IMR-90 (cell line): ENCODE measurements around the gene PAK5. TPM values are rescaled to one million over a fixed set of nuclear protein-coding genes. Genes with fewer than 3 reads are reported as not detected.

Experiments
- ATAC-seq: fragments of 200-7000 bp; cut with Tn5 transposase; 2 replicates; pipeline ENCODE4 v1.9.1; 2020; ENCODE audit warnings: low read depth, mild to moderate bottlenecking, moderate library complexity
- BruUV-seq: library from RNA; stranded (reverse); fragments of 400-500 nt; replicated peaks from 2 replicates; lab custom pipeline; 2021; lab: Mats Ljungman, UMichigan
- CTCF ChIA-PET: fragments of 300-600 bp; formaldehyde crosslinking; extraction: SDS; loops from one replicate; lab custom pipeline; 2021; ENCODE audit warnings: antibody characterized with exemption; lab: Yijun Ruan, JAX
- POLR2A ChIA-PET: fragments of 300-600 bp; sonication (Branson Sonifier 250); formaldehyde crosslinking; loops from one replicate; lab custom pipeline; 2022; ENCODE audit warnings: antibody characterized with exemption; ENCODE audit not compliant: unreplicated experiment; lab: Charles Lee
- DNase-seq: peaks from one replicate; pipeline ENCODE4 v3.0.0; 2013
- H2AFZ ChIP-seq: replicated peaks from 2 replicates; pipeline ENCODE3; 2013; ENCODE audit warnings: low read length, mild to moderate bottlenecking; ENCODE audit not compliant: poor library complexity
- H2AK5ac ChIP-seq: 2 replicates; pipeline ENCODE4 v1.6.1; 2013; ENCODE audit warnings: low read depth, low read length, inconsistent platforms
- H2AK9ac ChIP-seq: replicated peaks from 2 replicates; pipeline ENCODE3; 2013; ENCODE audit warnings: mild to moderate bottlenecking, low read depth, low read length, moderate library complexity; ENCODE audit not compliant: poor library complexity
- H2BK120ac ChIP-seq: 2 replicates; pipeline ENCODE4 v1.6.1; 2013; ENCODE audit warnings: low read depth, low read length, inconsistent platforms
- H2BK15ac ChIP-seq: 3 replicates; pipeline ENCODE4 v1.6.1; 2013; ENCODE audit warnings: low read depth, low read length, inconsistent platforms
- H2BK20ac ChIP-seq: 2 replicates; pipeline ENCODE4 v1.6.1; 2013; ENCODE audit warnings: low read depth, mild to moderate bottlenecking, inconsistent platforms, low read length, moderate library complexity
- H2BK5ac ChIP-seq: 2 replicates; pipeline ENCODE4 v1.6.1; 2013; ENCODE audit warnings: mild to moderate bottlenecking, low read depth, low read length, inconsistent platforms; ENCODE audit not compliant: poor library complexity, severe bottlenecking
- H3K14ac ChIP-seq: replicated peaks from 2 replicates; pipeline ENCODE4 v1.6.1; 2013; ENCODE audit warnings: low read depth, low read length, inconsistent platforms
- H3K18ac ChIP-seq: 2 replicates; pipeline ENCODE4 v1.6.1; 2013; ENCODE audit warnings: low read depth, low read length, control low read depth
- H3K23ac ChIP-seq: 2 replicates; pipeline ENCODE4 v1.6.1; 2013; ENCODE audit warnings: low read depth, low read length, inconsistent platforms
- H3K27ac ChIP-seq: 2 replicates; pipeline ENCODE4 v1.5.1; 2013; ENCODE audit warnings: mild to moderate bottlenecking, control low read depth, low read length; ENCODE audit not compliant: insufficient read depth
- H3K27me3 ChIP-seq: 2 replicates; pipeline ENCODE4 v1.6.1; 2013; ENCODE audit warnings: low read length; ENCODE audit not compliant: control insufficient read depth, insufficient read depth
- H3K36me3 ChIP-seq: 2 replicates; pipeline ENCODE4 v1.6.1; 2013; ENCODE audit warnings: low read length, mixed read lengths; ENCODE audit not compliant: control insufficient read depth, insufficient read depth
- H3K4ac ChIP-seq: 2 replicates; pipeline ENCODE4 v1.6.1; 2013; ENCODE audit warnings: low read depth, low read length, inconsistent platforms
- H3K4me1 ChIP-seq: 2 replicates; pipeline ENCODE4 v1.6.1; 2013; ENCODE audit warnings: low read length, mixed read lengths; ENCODE audit not compliant: control insufficient read depth, insufficient read depth
- H3K4me2 ChIP-seq: 2 replicates; pipeline ENCODE4 v1.6.1; 2013; ENCODE audit warnings: low read depth, mild to moderate bottlenecking, control low read depth, low read length, moderate library complexity
- H3K4me3 ChIP-seq: 2 replicates; pipeline ENCODE4 v1.5.1; 2013; ENCODE audit warnings: low read depth, mild to moderate bottlenecking, control low read depth, low read length, moderate library complexity; ENCODE audit not compliant: insufficient read depth
- H3K56ac ChIP-seq: 2 replicates; pipeline ENCODE4 v1.6.1; 2013; ENCODE audit warnings: low read length, inconsistent platforms; ENCODE audit not compliant: insufficient read depth; ENCODE audit errors: extremely low read depth
- H3K79me1 ChIP-seq, 2 experiments: 2 replicates each; pipeline ENCODE4 v1.6.1; 2013; ENCODE audit warnings: low read length in 2 of 2, inconsistent platforms in 1 of 2, low read depth in 1 of 2
- H3K9ac ChIP-seq: 2 replicates; pipeline ENCODE4 v1.6.1; 2013; ENCODE audit warnings: low read depth, low read length, control low read depth
- H3K9me1 ChIP-seq: 2 replicates; pipeline ENCODE4 v1.6.1; 2013; ENCODE audit warnings: low read length, inconsistent platforms; ENCODE audit not compliant: insufficient read depth
- H3K9me3 ChIP-seq: 2 replicates; pipeline ENCODE4 v1.6.1; 2013; ENCODE audit warnings: low read length; ENCODE audit not compliant: control insufficient read depth, insufficient read depth
- H4K20me1 ChIP-seq: 2 replicates; pipeline ENCODE4 v1.6.1; 2013; ENCODE audit warnings: low read length, inconsistent platforms; ENCODE audit not compliant: insufficient read depth
- H4K5ac ChIP-seq: 2 replicates; pipeline ENCODE4 v1.6.1; 2013; ENCODE audit warnings: mild to moderate bottlenecking, low read depth, low read length, control low read depth
- H4K8ac ChIP-seq, 2 experiments: 2 replicates each; pipeline ENCODE4 v1.6.1; 2013; ENCODE audit warnings: low read depth in 2 of 2, low read length in 2 of 2, control low read depth in 1 of 2, inconsistent platforms in 1 of 2
- H4K91ac ChIP-seq: 2 replicates; pipeline ENCODE4 v1.6.1; 2013; ENCODE audit warnings: low read depth, low read length, inconsistent platforms; ENCODE audit not compliant: insufficient read depth
- BHLHE40 ChIP-seq: fragments of 150-350 bp; IDR thresholded peaks from 2 replicates; pipeline ENCODE4 v1.6.1; 2016; ENCODE audit warnings: mild to moderate bottlenecking, low read depth, low read length
- CEBPB ChIP-seq: IDR thresholded peaks from 2 replicates; pipeline ENCODE4 v1.6.1; 2012; ENCODE audit warnings: low read depth, low read length, improper control_type of control experiment
- CHD1 ChIP-seq: IDR thresholded peaks from 2 replicates; pipeline ENCODE4 v1.6.1; 2012; ENCODE audit warnings: low read depth, low read length, improper control_type of control experiment
- FOS ChIP-seq: fragments of 150-350 bp; IDR thresholded peaks from 2 replicates; pipeline ENCODE4 v1.6.1; 2016; ENCODE audit warnings: low read depth, low read length
- MAFK ChIP-seq: IDR thresholded peaks from 2 replicates; pipeline ENCODE4 v1.6.1; 2012; ENCODE audit warnings: low read depth, low read length, improper control_type of control experiment
- MAZ ChIP-seq: IDR thresholded peaks from 2 replicates; pipeline ENCODE4 v1.6.1; 2012; ENCODE audit warnings: low read depth, mild to moderate bottlenecking, low read length, improper control_type of control experiment, moderate library complexity, borderline replicate concordance
- NFE2L2 ChIP-seq: fragments of 150-350 bp; IDR thresholded peaks from 2 replicates; pipeline ENCODE4 v1.6.1; 2016; ENCODE audit warnings: low read depth, mild to moderate bottlenecking, low read length
- RCOR1 ChIP-seq: IDR thresholded peaks from 2 replicates; pipeline ENCODE4 v1.6.1; 2012; ENCODE audit warnings: mild to moderate bottlenecking, low read length, improper control_type of control experiment; ENCODE audit not compliant: insufficient replicate concordance
- WGBS, 2 experiments: methylation state at CpG; one replicate each; pipeline versions ENCODE4 v1.1.5 to v1.1.7; 2013; ENCODE audit warnings: missing lambda C conversion rate in 2 of 2; ENCODE audit not compliant: insufficient read length in 1 of 2; ENCODE audit errors: extremely low coverage in 2 of 2; 5-methylcytosine and 5-hydroxymethylcytosine counted together
- dilution Hi-C: fragments of 300-500 bp; cut with HindIII; formaldehyde crosslinking; loops from one replicate; pipeline ENCODE4 v1.14.3; 2018; ENCODE audit warnings: low sequenced_read_pairs; ENCODE audit not compliant: unreplicated experiment
- in situ Hi-C: fragments of 300-500 bp; cut with MboI; formaldehyde crosslinking; loops from 3 replicates; pipeline ENCODE4 v1.14.3; 2019; ENCODE audit warnings: low sequenced_read_pairs, inconsistent platforms, mixed read lengths
- intact Hi-C: fragments of 100-400 bp; cut with micrococcal nuclease; formaldehyde crosslinking; loops from 2 replicates; pipeline ENCODE4 v1.10.0; 2022
- polyA plus RNA-seq, 3 experiments: library from polyadenylated mRNA; depleted of rRNA; stranded (reverse); fragments of >200 nt; gene quantifications; 2 replicates each; pipeline ENCODE4 v1.2.3, GENCODE V29; 2012; ENCODE audit warnings: low replicate concordance in 1 of 3
- total RNA-seq: library from RNA; depleted of rRNA; stranded (reverse); fragments of >200 nt; gene quantifications from 2 replicates; pipeline ENCODE4 v1.2.3, GENCODE V29; 2012
- TF ChIP-seq, protein P1 (sequence below): fragments of 150-350 bp; IDR thresholded peaks from 2 replicates; pipeline ENCODE4 v1.6.1; 2016; ENCODE audit warnings: low read depth, mild to moderate bottlenecking, low read length, moderate library complexity, borderline replicate concordance
- TF ChIP-seq, protein P2 (sequence below): conservative IDR thresholded peaks from 2 replicates; pipeline ENCODE4 v1.5.1; 2012; ENCODE audit warnings: mild to moderate bottlenecking, low read depth, low read length, improper control_type of control experiment

The PAK5 gene
- total and polyA plus RNA-seq, 2 of the 4 experiments (the other 2 are of a cell fraction), result not detected

- Histone ChIP-seq H3K36me3 (no peaks in the 10 kb centered on the region), H2BK15ac (no peak overlapping the region), H2BK120ac (no peak overlapping the region), H2BK20ac (no peak overlapping the region), H4K20me1 (no peaks in the 10 kb centered on the region), H3K4me1 (no peaks in the 10 kb centered on the region), H3K79me1 (no peaks in the 10 kb centered on the region), H3K27ac (no peak overlapping the region), H3K4me2 (no peak overlapping the region), H3K4ac (no peak overlapping the region), H3K27me3 (no peaks in the 10 kb centered on the region), H4K5ac (no peak overlapping the region), H3K14ac (no peak overlapping the region), H2BK5ac (no peak overlapping the region), H3K23ac (no peak overlapping the region), H3K4me3 (no peak overlapping the region), H3K9me3 (no peaks in the 10 kb centered on the region), H2AK9ac (no peak overlapping the region), H3K9me1 (no peaks in the 10 kb centered on the region), H3K18ac (no peak overlapping the region), H4K8ac (no peak overlapping the region), H3K9ac (no peak overlapping the region), H4K91ac (no peak overlapping the region), H2AK5ac (no peak overlapping the region), H2AFZ (no peak overlapping the region), H3K56ac (no peak overlapping the region)
- TF ChIP-seq BHLHE40, result no peak
- no peak for TF ChIP-seq MAFK
- no peak for TF ChIP-seq FOS
- no peak for TF ChIP-seq CHD1
- TF ChIP-seq, protein P1, sequence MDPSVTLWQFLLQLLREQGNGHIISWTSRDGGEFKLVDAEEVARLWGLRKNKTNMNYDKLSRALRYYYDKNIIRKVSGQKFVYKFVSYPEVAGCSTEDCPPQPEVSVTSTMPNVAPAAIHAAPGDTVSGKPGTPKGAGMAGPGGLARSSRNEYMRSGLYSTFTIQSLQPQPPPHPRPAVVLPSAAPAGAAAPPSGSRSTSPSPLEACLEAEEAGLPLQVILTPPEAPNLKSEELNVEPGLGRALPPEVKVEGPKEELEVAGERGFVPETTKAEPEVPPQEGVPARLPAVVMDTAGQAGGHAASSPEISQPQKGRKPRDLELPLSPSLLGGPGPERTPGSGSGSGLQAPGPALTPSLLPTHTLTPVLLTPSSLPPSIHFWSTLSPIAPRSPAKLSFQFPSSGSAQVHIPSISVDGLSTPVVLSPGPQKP, result no peak
- no peak for TF ChIP-seq RCOR1
- TF ChIP-seq, protein P2, sequence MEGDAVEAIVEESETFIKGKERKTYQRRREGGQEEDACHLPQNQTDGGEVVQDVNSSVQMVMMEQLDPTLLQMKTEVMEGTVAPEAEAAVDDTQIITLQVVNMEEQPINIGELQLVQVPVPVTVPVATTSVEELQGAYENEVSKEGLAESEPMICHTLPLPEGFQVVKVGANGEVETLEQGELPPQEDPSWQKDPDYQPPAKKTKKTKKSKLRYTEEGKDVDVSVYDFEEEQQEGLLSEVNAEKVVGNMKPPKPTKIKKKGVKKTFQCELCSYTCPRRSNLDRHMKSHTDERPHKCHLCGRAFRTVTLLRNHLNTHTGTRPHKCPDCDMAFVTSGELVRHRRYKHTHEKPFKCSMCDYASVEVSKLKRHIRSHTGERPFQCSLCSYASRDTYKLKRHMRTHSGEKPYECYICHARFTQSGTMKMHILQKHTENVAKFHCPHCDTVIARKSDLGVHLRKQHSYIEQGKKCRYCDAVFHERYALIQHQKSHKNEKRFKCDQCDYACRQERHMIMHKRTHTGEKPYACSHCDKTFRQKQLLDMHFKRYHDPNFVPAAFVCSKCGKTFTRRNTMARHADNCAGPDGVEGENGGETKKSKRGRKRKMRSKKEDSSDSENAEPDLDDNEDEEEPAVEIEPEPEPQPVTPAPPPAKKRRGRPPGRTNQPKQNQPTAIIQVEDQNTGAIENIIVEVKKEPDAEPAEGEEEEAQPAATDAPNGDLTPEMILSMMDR, result no peak
- no peak for TF ChIP-seq MAZ
- TF ChIP-seq NFE2L2, result no peak
- no peak for TF ChIP-seq CEBPB
- no peak for ATAC-seq
- POLR2A ChIA-PET, result no interaction called here
- in situ Hi-C loops (no loop called here), intact Hi-C loops (no loop called here), dilution Hi-C loops (no loop called here)
- 0% methylated on average over 1 of the region's 6 CpGs; no CpG with 5 or more reads in 1 of the 2 experiments for WGBS, 2 experiments
- no TSS peak for BruUV-seq
- CTCF ChIA-PET, result no interaction called here
- no peak for DNase-seq
These were observed 46.2 kb downstream of the PAK5 start for GRCh38 chr20:9792674-9793073.
